ENCODE data around the gene HES5. TPM values are rescaled to one million over a fixed set of nuclear protein-coding genes. Genes with fewer than 3 reads are reported as not detected.

The HES5 gene
- total RNA-seq, 1 experiment from 2014 or later: 0.84 TPM

GRCh38 chr1:2542246-2542915 is 12.3 kb upstream of the HES5 start:
- ChIA-PET POLR2A (ENCODE audit: unreplicated experiment) (no interaction called here), CTCF (no interaction called here)
- Histone ChIP-seq H3K36me3 (ENCODE audit: low read depth, low read length) (no peaks in the 10 kb centered on the region), H3K4me2 (ENCODE audit: low read length) (no peak overlapping the region), H3K9ac (ENCODE audit: low read length) (no peak overlapping the region), H2AFZ (ENCODE audit: low read length) (no peak overlapping the region), H3K9me2 (replicated peaks; ENCODE audit: low read length) (no peaks in the 10 kb centered on the region), H3K27ac (ENCODE audit: low read length) (no peak overlapping the region), H3K27me3 (ENCODE audit: low read length) (no peaks in the 10 kb centered on the region), H3K4me1 (ENCODE audit: insufficient read depth, low read length) (peaks cover 16% of the 10 kb centered on the region), H3K79me2 (ENCODE audit: low read length) (no peaks in the 10 kb centered on the region), H4K20me1 (ENCODE audit: low read length) (no peaks in the 10 kb centered on the region), H3K4me3 (ENCODE audit: low read length) (no peak overlapping the region), H3K9me3 (ENCODE audit: low read length) (no peaks in the 10 kb centered on the region), H3F3A (ENCODE audit: low read length, unreplicated experiment) (no peaks in the 10 kb centered on the region)
- no TSS peak for BruUV-seq (replicated peaks)
- intact Hi-C loops (cut with micrococcal nuclease): no loop called here
- no peak for DNase-seq
- no peak for ATAC-seq
- TF ChIP-seq EZH2phosphoT487 (IDR thresholded peaks at IDR 0.05; ENCODE audit: borderline replicate concordance, low read length) (no peak), EZH2 (IDR thresholded peaks at IDR 0.05; ENCODE audit: low read length, unreplicated experiment) (no peak)

- CTCF ChIA-PET: no interaction called here
- no peak for DNase-seq
- TF ChIP-seq EZH2phosphoT487 (IDR thresholded peaks at IDR 0.05; ENCODE audit: borderline replicate concordance, low read length): no peak
- TF ChIP-seq EZH2 (IDR thresholded peaks at IDR 0.05; ENCODE audit: low read length, unreplicated experiment): no peak
- TF ChIP-seq CTCF (conservative IDR thresholded peaks at IDR 0.05; ENCODE audit: low read depth, low read length): no peak
Observed at GRCh38 chr1:2541619-2542245, 11.7 kb upstream of the HES5 start.

GRCh38 chr1:2540816-2541492 is 10.9 kb upstream of the HES5 start:
- Histone ChIP-seq H3K4me2 (ENCODE audit: low read length) (no peak overlapping the region), H3K36me3 (ENCODE audit: low read depth, low read length) (no peaks in the 10 kb centered on the region), H4K20me1 (ENCODE audit: low read length) (no peaks in the 10 kb centered on the region), H3K9me2 (replicated peaks; ENCODE audit: low read length) (no peaks in the 10 kb centered on the region), H3F3A (ENCODE audit: low read length, unreplicated experiment) (no peaks in the 10 kb centered on the region), H3K4me3 (ENCODE audit: low read length) (no peak overlapping the region), H3K9me3 (ENCODE audit: low read length) (no peaks in the 10 kb centered on the region), H2AFZ (ENCODE audit: low read length) (no peak overlapping the region), H3K9ac (ENCODE audit: low read length) (no peak overlapping the region), H3K27me3 (ENCODE audit: low read length) (no peaks in the 10 kb centered on the region), H3K27ac (ENCODE audit: low read length) (no peak overlapping the region), H3K4me1 (ENCODE audit: insufficient read depth, low read length) (peaks cover 6% of the 10 kb centered on the region), H3K79me2 (ENCODE audit: low read length) (no peaks in the 10 kb centered on the region)
- intact Hi-C loops (cut with micrococcal nuclease): no loop called here
- ChIA-PET POLR2A (ENCODE audit: unreplicated experiment) (no interaction called here), CTCF (no interaction called here)
- ATAC-seq (no peak), DNase-seq (no peak)
- TF ChIP-seq CTCF (conservative IDR thresholded peaks at IDR 0.05; ENCODE audit: low read depth, low read length) (no peak), EZH2phosphoT487 (IDR thresholded peaks at IDR 0.05; ENCODE audit: borderline replicate concordance, low read length) (no peak), EZH2 (IDR thresholded peaks at IDR 0.05; ENCODE audit: low read length, unreplicated experiment) (no peak)
- no TSS peak for BruUV-seq (replicated peaks)

More at GRCh38 chr1:2541619-2542245, 11.7 kb upstream of the HES5 start:
- H3K4me2 ChIP-seq (ENCODE audit: low read length): no peak overlapping the region
- no TSS peak for BruUV-seq (replicated peaks)
- H3K9me2 ChIP-seq (replicated peaks; ENCODE audit: low read length): no peaks in the 10 kb centered on the region
- H3K27me3 ChIP-seq (ENCODE audit: low read length): no peaks in the 10 kb centered on the region
- H4K20me1 ChIP-seq (ENCODE audit: low read length): no peaks in the 10 kb centered on the region
- ATAC-seq: no peak
- H3K4me1 ChIP-seq (ENCODE audit: insufficient read depth, low read length): peaks cover 11% of the 10 kb centered on the region
- no peak overlapping the region for H3K27ac ChIP-seq (ENCODE audit: low read length)
- POLR2A ChIA-PET (ENCODE audit: unreplicated experiment): no interaction called here
- no peaks in the 10 kb centered on the region for H3K36me3 ChIP-seq (ENCODE audit: low read depth, low read length)
- H3K9ac ChIP-seq (ENCODE audit: low read length): no peak overlapping the region
- H3K9me3 ChIP-seq (ENCODE audit: low read length): no peaks in the 10 kb centered on the region
- no peaks in the 10 kb centered on the region for H3F3A ChIP-seq (ENCODE audit: low read length, unreplicated experiment)
- no peak overlapping the region for H2AFZ ChIP-seq (ENCODE audit: low read length)
- no peaks in the 10 kb centered on the region for H3K79me2 ChIP-seq (ENCODE audit: low read length)
- intact Hi-C loops (cut with micrococcal nuclease): no loop called here
- no peak overlapping the region for H3K4me3 ChIP-seq (ENCODE audit: low read length)
